HG02588 (cell line): ENCODE data around the gene FAM118A.
"Not testable (repeated sequence)": the region's sequence is repeated elsewhere in the genome, so short reads cannot be mapped to it uniquely, and the experiment has no call there.

Source experiments
- ATAC-seq: cut with Tn5 transposase; IDR thresholded peaks from one replicate; pipeline ENCODE4 v1.9.1; 2021; ENCODE audit warnings: mild to moderate bottlenecking, moderate library complexity; ENCODE audit not compliant: unreplicated experiment

Gene FAM118A

GRCh38 chr22:45281010-45281409 is 28.7 kb upstream of the FAM118A start:
- ATAC-seq: no peak

- no peak for ATAC-seq
Measured at GRCh38 chr22:45284705-45285262, 24.9 kb upstream of the FAM118A start, which contains the start of gene UPK3A. Gene UPK3A (plus strand): TSS chr22:45284949. CDS start chr22:45285014, 65 bp downstream.

GRCh38 chr22:45285263-45286058 is 24.3 kb upstream of the FAM118A start:
- no peak for ATAC-seq

GRCh38 chr22:45286854-45287551 is 22.7 kb upstream of the FAM118A start:
- no peak for ATAC-seq

- no peak for ATAC-seq
Measured at GRCh38 chr22:45290410-45290936, 19.3 kb upstream of the FAM118A start.

- ATAC-seq: no peak
Measured at GRCh38 chr22:45291061-45291930, 18.4 kb upstream of the FAM118A start.

GRCh38 chr22:45291931-45292290 is 17.8 kb upstream of the FAM118A start:
- ATAC-seq: no peak

- no peak for ATAC-seq
Measured at GRCh38 chr22:45292731-45293442, 16.8 kb upstream of the FAM118A start.

GRCh38 chr22:45294030-45294429 is 15.7 kb upstream of the FAM118A start:
- no peak for ATAC-seq

GRCh38 chr22:45295004-45295403 is 14.7 kb upstream of the FAM118A start:
- not testable (repeated sequence) for ATAC-seq

- no peak for ATAC-seq
Measured at GRCh38 chr22:45295492-45295891, 14.2 kb upstream of the FAM118A start.

- ATAC-seq: no peak
Measured at GRCh38 chr22:45296628-45297297, 13.0 kb upstream of the FAM118A start.

GRCh38 chr22:45298934-45299505 is 10.7 kb upstream of the FAM118A start:
- no peak for ATAC-seq

- no peak for ATAC-seq
Measured at GRCh38 chr22:45302751-45303150, 7.0 kb upstream of the FAM118A start.

GRCh38 chr22:45303181-45303580 is 6.6 kb upstream of the FAM118A start:
- no peak for ATAC-seq

GRCh38 chr22:45304971-45305370 is 4.8 kb upstream of the FAM118A start:
- no peak for ATAC-seq

GRCh38 chr22:45305456-45306075 is 4.2 kb upstream of the FAM118A start:
- no peak for ATAC-seq

- no peak for ATAC-seq
Measured at GRCh38 chr22:45306139-45306538, 3.6 kb upstream of the FAM118A start.
